OCI-LY1 (cell line): ENCODE data around the gene SIRPA.

ENCODE experiments used
- EZH2 ChIP-seq: fragments of 200-600 bp; sonication (generic), shearing (Covaris generic); IDR thresholded peaks from 2 replicates; pipeline ENCODE4 v1.8.0; 2017; ENCODE audit warnings: borderline replicate concordance, mixed run types, mild to moderate bottlenecking, antibody characterized with exemption, low read length, moderate library complexity, mixed read lengths
- TF ChIP-seq, protein P1 (sequence below): fragments of 200-600 bp; sonication (generic), shearing (Covaris generic); IDR thresholded peaks from 2 replicates; pipeline ENCODE4 v1.5.1; 2017; ENCODE audit warnings: mild to moderate bottlenecking, antibody characterized with exemption, low read length, moderate library complexity, mixed read lengths

GRCh38 chr20:1894471-1894950 is 696 bp upstream of the SIRPA start:
- TF ChIP-seq EZH2: no peak
- TF ChIP-seq, protein P1, sequence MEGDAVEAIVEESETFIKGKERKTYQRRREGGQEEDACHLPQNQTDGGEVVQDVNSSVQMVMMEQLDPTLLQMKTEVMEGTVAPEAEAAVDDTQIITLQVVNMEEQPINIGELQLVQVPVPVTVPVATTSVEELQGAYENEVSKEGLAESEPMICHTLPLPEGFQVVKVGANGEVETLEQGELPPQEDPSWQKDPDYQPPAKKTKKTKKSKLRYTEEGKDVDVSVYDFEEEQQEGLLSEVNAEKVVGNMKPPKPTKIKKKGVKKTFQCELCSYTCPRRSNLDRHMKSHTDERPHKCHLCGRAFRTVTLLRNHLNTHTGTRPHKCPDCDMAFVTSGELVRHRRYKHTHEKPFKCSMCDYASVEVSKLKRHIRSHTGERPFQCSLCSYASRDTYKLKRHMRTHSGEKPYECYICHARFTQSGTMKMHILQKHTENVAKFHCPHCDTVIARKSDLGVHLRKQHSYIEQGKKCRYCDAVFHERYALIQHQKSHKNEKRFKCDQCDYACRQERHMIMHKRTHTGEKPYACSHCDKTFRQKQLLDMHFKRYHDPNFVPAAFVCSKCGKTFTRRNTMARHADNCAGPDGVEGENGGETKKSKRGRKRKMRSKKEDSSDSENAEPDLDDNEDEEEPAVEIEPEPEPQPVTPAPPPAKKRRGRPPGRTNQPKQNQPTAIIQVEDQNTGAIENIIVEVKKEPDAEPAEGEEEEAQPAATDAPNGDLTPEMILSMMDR: no peak
